Measurements from ENCODE around the gene ADH1A. TPM values are rescaled to one million over a fixed set of nuclear protein-coding genes. Genes with fewer than 3 reads are reported as not detected.
A peak's percentile ranks its signal among the peaks of the same experiment; 100 is the strongest.
"Not testable (repeated sequence)": the region's sequence is repeated elsewhere in the genome, so short reads cannot be mapped to it uniquely, and the experiment has no call there.

The ADH1A gene
- total RNA-seq, 1 donor: 0.27 TPM

GRCh38 chr4:99264927-99265326 is 25.9 kb downstream of the ADH1A start:
- no peak overlapping the region for H3K4me3 ChIP-seq (ENCODE audit: low read depth, low read length)
- TF ChIP-seq CTCF (IDR thresholded peaks at IDR 0.05; ENCODE audit: insufficient read depth, low read length): no peak
- no peak for DNase-seq (ENCODE audit: low read depth)

DNA sequence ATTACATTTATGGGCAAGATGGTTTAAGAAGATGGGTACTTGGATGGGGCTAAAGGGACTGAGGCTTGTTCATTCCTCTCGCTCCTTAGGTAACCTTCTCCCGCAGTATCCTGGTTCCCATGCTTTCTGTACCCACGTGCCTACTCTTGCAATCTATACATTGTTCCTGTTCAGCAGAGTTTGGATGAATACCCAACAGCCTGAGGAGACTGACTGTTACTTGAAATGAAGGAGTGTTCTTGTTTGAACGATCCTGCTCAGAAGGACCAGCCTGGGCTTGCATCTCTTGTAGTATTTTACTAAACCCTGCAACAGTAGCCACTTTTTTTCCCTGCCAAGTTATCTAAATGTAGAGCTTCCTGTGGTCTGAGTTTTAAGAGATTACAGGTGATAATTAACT is 38.0 kb downstream of the ADH1A start:
- H3K4me3 ChIP-seq (ENCODE audit: low read depth, low read length): no peak overlapping the region
- no peak for TF ChIP-seq CTCF (IDR thresholded peaks at IDR 0.05; ENCODE audit: insufficient read depth, low read length)
- DNase-seq (ENCODE audit: low read depth): no peak

- no peak for TF ChIP-seq CTCF (IDR thresholded peaks at IDR 0.05; ENCODE audit: insufficient read depth, low read length)
- peak; percentile 52 for DNase-seq (ENCODE audit: low read depth)
- H3K4me3 ChIP-seq (ENCODE audit: low read depth, low read length): no peak overlapping the region
These were observed 42.1 kb downstream of the ADH1A start for GRCh38 chr4:99248714-99249113.

GRCh38 chr4:99235955-99236354 is 54.8 kb downstream of the ADH1A start:
- no peak for DNase-seq (ENCODE audit: low read depth)
- TF ChIP-seq CTCF (IDR thresholded peaks at IDR 0.05; ENCODE audit: insufficient read depth, low read length): no peak
- H3K4me3 ChIP-seq (ENCODE audit: low read depth, low read length): no peak overlapping the region

DNA sequence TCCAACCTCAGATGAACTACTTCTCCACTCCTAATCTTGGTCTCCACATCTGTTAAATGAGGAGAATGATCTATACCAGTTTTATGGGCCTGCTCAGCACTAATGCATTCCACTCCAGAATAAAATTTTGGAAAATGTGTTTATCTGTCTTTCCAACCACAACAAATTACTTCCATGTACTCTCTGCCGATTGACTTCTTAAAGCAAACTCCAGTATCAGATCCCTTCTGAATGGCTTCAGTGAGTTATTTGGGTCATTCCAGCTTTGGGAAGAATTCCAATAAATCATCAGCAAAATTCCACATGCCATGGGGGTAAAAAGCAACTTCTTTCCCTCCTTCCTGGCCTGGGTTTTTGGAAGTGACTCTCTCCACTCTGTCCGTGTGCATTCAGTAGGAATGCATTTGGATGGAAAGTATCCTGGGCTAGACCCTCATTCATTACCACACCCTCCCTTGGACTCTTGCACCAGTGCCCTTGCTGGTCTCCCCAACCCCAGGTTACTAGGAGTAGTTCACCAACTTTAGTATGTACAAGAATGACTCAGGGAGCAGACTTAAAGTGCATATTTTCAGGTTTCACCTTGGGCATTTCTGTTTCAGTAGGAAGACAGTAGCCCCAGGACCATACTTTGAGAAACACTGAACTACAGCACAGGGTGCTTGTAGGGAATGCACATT is 56.3 kb downstream of the ADH1A start:
- DNase-seq (ENCODE audit: low read depth): peak; percentile 77
- H3K4me3 ChIP-seq (ENCODE audit: low read depth, low read length): no peak overlapping the region
- TF ChIP-seq CTCF (IDR thresholded peaks at IDR 0.05; ENCODE audit: insufficient read depth, low read length): no peak

- not testable (repeated sequence) for H3K4me3 ChIP-seq (ENCODE audit: low read depth, low read length); DNase-seq (ENCODE audit: low read depth)
These were observed 57.4 kb downstream of the ADH1A start for GRCh38 chr4:99233397-99233796.

DNA sequence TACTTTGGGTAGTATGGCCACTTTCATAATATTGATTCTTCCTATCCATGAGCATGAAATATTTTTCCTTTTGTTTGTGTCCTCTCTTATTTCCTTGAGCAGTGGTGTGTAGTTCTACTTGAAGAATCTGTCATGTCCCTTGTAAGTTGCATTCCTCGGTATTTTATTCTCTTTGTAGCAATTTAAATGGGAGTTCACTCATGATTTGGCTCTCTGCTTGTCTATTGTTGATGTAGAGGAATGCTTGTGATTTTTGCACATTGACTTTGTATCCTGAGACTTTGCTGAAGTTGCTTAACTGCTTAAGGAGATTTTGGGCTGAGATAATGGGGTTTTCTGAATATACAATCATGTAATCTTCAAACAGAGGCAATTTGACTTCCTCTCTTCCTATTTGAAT is 62.1 kb downstream of the ADH1A start:
- not testable (repeated sequence) for H3K4me3 ChIP-seq (ENCODE audit: low read depth, low read length)
- peak; percentile 72 for DNase-seq (ENCODE audit: low read depth)

GRCh38 chr4:99227646-99228045 is 63.1 kb downstream of the ADH1A start:
- DNase-seq (ENCODE audit: low read depth); H3K4me3 ChIP-seq (ENCODE audit: low read depth, low read length): not testable (repeated sequence)

Other genes starting within 250 kb of the ADH1A start
- 294 and 466 TPM in 2 replicates for gene ADH5, start 202.2 kb downstream of the ADH1A start, total RNA-seq (ENCODE audit: low replicate concordance)
- gene ADH4, start 146.7 kb downstream of the ADH1A start, total RNA-seq (ENCODE audit: low replicate concordance): not detected in 2 replicates
- gene ADH6, start 71.7 kb downstream of the ADH1A start, total RNA-seq (ENCODE audit: low replicate concordance): 0.36 TPM in 1 of 2 replicates, not detected in the other
- 535 and 1,346 TPM in 2 replicates for gene ADH1B, start 30.4 kb upstream of the ADH1A start, total RNA-seq (ENCODE audit: low replicate concordance)
- 1.4 and 24.3 TPM in 2 replicates for gene ADH1C, start 61.8 kb upstream of the ADH1A start, total RNA-seq (ENCODE audit: low replicate concordance)
- gene ADH7, start 144.4 kb upstream of the ADH1A start, total RNA-seq (ENCODE audit: low replicate concordance): 0.09 TPM in 1 of 2 replicates, not detected in the other
- gene C4orf17, start 220.0 kb upstream of the ADH1A start, total RNA-seq (ENCODE audit: low replicate concordance): not detected in 2 replicates